Ectodermal cell (in vitro differentiated cells): ENCODE measurements around the gene DNAL4.

Source experiments
- H3K27ac ChIP-seq: 2 replicates; pipeline ENCODE4 v1.7.0; 2013; ENCODE audit warnings: mild to moderate bottlenecking, low read depth, low read length; ENCODE audit not compliant: insufficient read depth, poor library complexity, severe bottlenecking
- H3K27me3 ChIP-seq: 2 replicates; pipeline ENCODE4 v1.7.0; 2013; ENCODE audit warnings: mild to moderate bottlenecking, low read length; ENCODE audit not compliant: insufficient read depth, control insufficient read depth, poor library complexity, severe bottlenecking
- H3K36me3 ChIP-seq: one replicate; pipeline ENCODE4 v1.7.0; 2013; ENCODE audit warnings: low read length; ENCODE audit not compliant: control insufficient read depth, insufficient read depth
- H3K4me1 ChIP-seq: one replicate; pipeline ENCODE4 v1.7.0; 2013; ENCODE audit warnings: low read length; ENCODE audit not compliant: control insufficient read depth, insufficient read depth
- H3K4me3 ChIP-seq: 2 replicates; pipeline ENCODE4 v1.7.0; 2013; ENCODE audit warnings: low read depth, low read length, control low read depth; ENCODE audit not compliant: insufficient read depth
- H3K9me3 ChIP-seq: 2 replicates; pipeline ENCODE4 v1.7.0; 2013; ENCODE audit warnings: mild to moderate bottlenecking, low read length, moderate library complexity; ENCODE audit not compliant: control insufficient read depth
- WGBS, 2 experiments: methylation state at CpG; one replicate each; pipeline ENCODE4 v1.1.7; 2013; ENCODE audit warnings: missing lambda C conversion rate in 2 of 2; 5-methylcytosine and 5-hydroxymethylcytosine counted together

Gene DNAL4

GRCh38 chr22:38827510-38827909 is 33.6 kb upstream of the DNAL4 start:
- Histone ChIP-seq H3K27ac (no peak overlapping the region), H3K36me3 (no peaks in the 10 kb centered on the region), H3K4me1 (no peaks in the 10 kb centered on the region), H3K27me3 (no peaks in the 10 kb centered on the region), H3K9me3 (no peaks in the 10 kb centered on the region), H3K4me3 (no peak overlapping the region)

- Histone ChIP-seq H3K4me3 (no peak overlapping the region), H3K4me1 (no peaks in the 10 kb centered on the region), H3K27me3 (no peaks in the 10 kb centered on the region), H3K9me3 (no peaks in the 10 kb centered on the region), H3K36me3 (no peaks in the 10 kb centered on the region), H3K27ac (no peak overlapping the region)
- 85 to 92% methylated on average over 5 of the region's 5 CpGs for WGBS, 2 experiments
These were observed 32.9 kb upstream of the DNAL4 start for GRCh38 chr22:38826801-38827200.

GRCh38 chr22:38826386-38826785 is 32.4 kb upstream of the DNAL4 start:
- no peak overlapping the region for H3K4me3 ChIP-seq
- H3K4me1 ChIP-seq: no peaks in the 10 kb centered on the region
- no peaks in the 10 kb centered on the region for H3K36me3 ChIP-seq
- H3K27ac ChIP-seq: no peak overlapping the region
- H3K9me3 ChIP-seq: no peaks in the 10 kb centered on the region
- no peaks in the 10 kb centered on the region for H3K27me3 ChIP-seq
- WGBS, 2 experiments: 89 to 90% methylated on average over 16 of the region's 16 CpGs

GRCh38 chr22:38824585-38824984 is 30.6 kb upstream of the DNAL4 start:
- no peaks in the 10 kb centered on the region for H3K36me3 ChIP-seq
- H3K27me3 ChIP-seq: no peaks in the 10 kb centered on the region
- H3K27ac ChIP-seq: no peak overlapping the region
- H3K4me3 ChIP-seq: no peak overlapping the region
- H3K4me1 ChIP-seq: no peaks in the 10 kb centered on the region
- no peaks in the 10 kb centered on the region for H3K9me3 ChIP-seq
- WGBS, 2 experiments: 9 to 14% methylated on average over 4 of the region's 4 CpGs

GRCh38 chr22:38823637-38824036 is 29.7 kb upstream of the DNAL4 start:
- no peaks in the 10 kb centered on the region for H3K27me3 ChIP-seq
- H3K9me3 ChIP-seq: no peaks in the 10 kb centered on the region
- 84 to 94% methylated on average over 2 of the region's 2 CpGs for WGBS, 2 experiments
- no peaks in the 10 kb centered on the region for H3K36me3 ChIP-seq
- H3K4me3 ChIP-seq: no peak overlapping the region
- H3K27ac ChIP-seq: no peak overlapping the region
- no peaks in the 10 kb centered on the region for H3K4me1 ChIP-seq

GRCh38 chr22:38823076-38823475 is 29.1 kb upstream of the DNAL4 start:
- Histone ChIP-seq H3K4me3 (no peak overlapping the region), H3K4me1 (no peaks in the 10 kb centered on the region), H3K36me3 (no peaks in the 10 kb centered on the region), H3K27ac (no peak overlapping the region), H3K9me3 (no peaks in the 10 kb centered on the region), H3K27me3 (no peaks in the 10 kb centered on the region)
- 89 to 95% methylated on average over 4 of the region's 4 CpGs for WGBS, 2 experiments

- Histone ChIP-seq H3K36me3 (no peaks in the 10 kb centered on the region), H3K4me1 (no peaks in the 10 kb centered on the region), H3K9me3 (no peaks in the 10 kb centered on the region), H3K27me3 (no peaks in the 10 kb centered on the region), H3K27ac (no peak overlapping the region), H3K4me3 (no peak overlapping the region)
- 88 to 89% methylated on average over 8 of the region's 8 CpGs for WGBS, 2 experiments
These were observed 26.1 kb upstream of the DNAL4 start for GRCh38 chr22:38820020-38820419.

- 86 to 88% methylated on average over 10 of the region's 10 CpGs for WGBS, 2 experiments
These were observed 25.5 kb upstream of the DNAL4 start for GRCh38 chr22:38819387-38819940.

GRCh38 chr22:38817196-38817595 is 23.3 kb upstream of the DNAL4 start:
- Histone ChIP-seq H3K4me3 (no peak overlapping the region), H3K4me1 (no peaks in the 10 kb centered on the region), H3K27me3 (no peaks in the 10 kb centered on the region), H3K36me3 (no peaks in the 10 kb centered on the region), H3K9me3 (no peaks in the 10 kb centered on the region), H3K27ac (no peak overlapping the region)
- 95 to 98% methylated on average over 6 of the region's 6 CpGs for WGBS, 2 experiments

More at GRCh38 chr22:38819387-38819940, 25.5 kb upstream of the DNAL4 start:
- Histone ChIP-seq H3K27me3 (no peaks in the 10 kb centered on the region), H3K36me3 (no peaks in the 10 kb centered on the region), H3K9me3 (no peaks in the 10 kb centered on the region), H3K4me3 (no peak overlapping the region), H3K27ac (no peak overlapping the region), H3K4me1 (no peaks in the 10 kb centered on the region)

- Histone ChIP-seq H3K9me3 (no peaks in the 10 kb centered on the region), H3K36me3 (no peaks in the 10 kb centered on the region)
- WGBS, 2 experiments: 76 to 83% methylated on average over 1 of the region's 1 CpG
These were observed 21.9 kb upstream of the DNAL4 start for GRCh38 chr22:38815842-38816241.

GRCh38 chr22:38811241-38811640 is 17.3 kb upstream of the DNAL4 start:
- H3K27ac ChIP-seq: no peak overlapping the region
- H3K4me1 ChIP-seq: no peaks in the 10 kb centered on the region
- no peak overlapping the region for H3K4me3 ChIP-seq
- 82 to 83% methylated on average over 2 of the region's 2 CpGs for WGBS, 2 experiments
- no peaks in the 10 kb centered on the region for H3K27me3 ChIP-seq
- H3K36me3 ChIP-seq: no peaks in the 10 kb centered on the region
- no peaks in the 10 kb centered on the region for H3K9me3 ChIP-seq

More at GRCh38 chr22:38815842-38816241, 21.9 kb upstream of the DNAL4 start:
- Histone ChIP-seq H3K4me3 (no peak overlapping the region), H3K4me1 (no peaks in the 10 kb centered on the region), H3K27ac (no peak overlapping the region), H3K27me3 (no peaks in the 10 kb centered on the region)
